ENCODE data around the gene MMP28. TPM values are rescaled to one million over a fixed set of nuclear protein-coding genes. Genes with fewer than 3 reads are reported as not detected.
A peak's percentile ranks its signal among the peaks of the same experiment; 100 is the strongest.
"Not testable (repeated sequence)": the region's sequence is repeated elsewhere in the genome, so short reads cannot be mapped to it uniquely, and the experiment has no call there.

Gene MMP28
- polyA plus RNA-seq, 3 donors = 1.4 to 1.5 (median 1.4) TPM

DNA sequence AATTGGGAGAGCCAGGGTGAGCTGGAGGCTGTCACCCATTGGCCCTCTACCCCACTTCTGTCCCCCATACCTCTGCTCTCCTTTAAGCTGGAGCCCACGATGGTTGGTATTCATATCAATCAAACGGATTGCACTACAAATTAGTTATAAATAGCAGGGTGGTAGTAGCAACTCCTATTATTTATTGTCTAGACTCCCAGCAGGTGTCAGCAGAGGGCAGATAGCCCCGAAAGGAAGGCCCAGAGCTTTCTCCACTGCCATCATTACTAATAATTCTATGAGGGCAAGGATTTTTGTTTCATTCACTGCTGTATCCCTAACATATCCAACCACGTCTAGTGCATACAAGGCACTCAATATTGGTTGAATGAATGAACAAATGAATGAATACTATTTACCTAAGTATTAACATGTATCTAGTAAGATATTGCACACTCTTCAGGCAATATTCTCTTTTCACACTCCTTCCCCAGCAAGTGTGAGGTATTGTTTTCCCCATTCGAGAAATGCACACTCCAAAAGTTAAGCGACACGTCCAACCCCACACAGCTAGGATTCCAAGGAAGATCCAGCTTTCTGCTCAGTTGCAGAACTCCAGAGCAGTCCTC lies 28.4 kb downstream of the MMP28 start:
- no peak for DNase-seq (ENCODE audit: low read depth in 3 of 3, low spot score in 2 of 3)

DNA sequence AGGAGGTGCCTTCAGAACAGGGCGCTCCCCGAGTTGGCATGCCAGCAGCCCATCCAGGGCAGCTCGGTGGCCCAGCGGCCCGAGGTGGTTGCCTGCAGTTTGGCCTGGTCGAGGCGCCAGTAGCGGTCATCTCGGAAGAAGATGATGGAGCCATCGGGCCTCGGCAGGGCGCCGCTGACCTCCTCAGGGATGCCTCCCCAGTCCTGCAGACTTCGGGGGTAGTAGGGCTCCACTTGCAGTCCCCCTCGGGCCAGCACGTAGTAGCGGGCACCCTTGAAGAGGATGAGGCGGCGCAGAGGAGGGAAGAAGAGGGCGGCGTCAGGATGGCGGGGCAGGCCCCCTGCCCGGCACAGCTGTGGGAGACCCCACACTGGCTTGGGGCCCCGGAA lies 29.0 kb downstream of the MMP28 start:
- no peak for DNase-seq (ENCODE audit: low read depth in 3 of 3, low spot score in 2 of 3)

- no peak for DNase-seq (ENCODE audit: low read depth in 3 of 3, low spot score in 2 of 3)
Observed at GRCh38 chr17:35765756-35766488, 29.5 kb downstream of the MMP28 start.

GRCh38 chr17:35765086-35765710 lies 30.2 kb downstream of the MMP28 start:
- DNase-seq (ENCODE audit: low read depth in 3 of 3, low spot score in 2 of 3) = no peak

DNA sequence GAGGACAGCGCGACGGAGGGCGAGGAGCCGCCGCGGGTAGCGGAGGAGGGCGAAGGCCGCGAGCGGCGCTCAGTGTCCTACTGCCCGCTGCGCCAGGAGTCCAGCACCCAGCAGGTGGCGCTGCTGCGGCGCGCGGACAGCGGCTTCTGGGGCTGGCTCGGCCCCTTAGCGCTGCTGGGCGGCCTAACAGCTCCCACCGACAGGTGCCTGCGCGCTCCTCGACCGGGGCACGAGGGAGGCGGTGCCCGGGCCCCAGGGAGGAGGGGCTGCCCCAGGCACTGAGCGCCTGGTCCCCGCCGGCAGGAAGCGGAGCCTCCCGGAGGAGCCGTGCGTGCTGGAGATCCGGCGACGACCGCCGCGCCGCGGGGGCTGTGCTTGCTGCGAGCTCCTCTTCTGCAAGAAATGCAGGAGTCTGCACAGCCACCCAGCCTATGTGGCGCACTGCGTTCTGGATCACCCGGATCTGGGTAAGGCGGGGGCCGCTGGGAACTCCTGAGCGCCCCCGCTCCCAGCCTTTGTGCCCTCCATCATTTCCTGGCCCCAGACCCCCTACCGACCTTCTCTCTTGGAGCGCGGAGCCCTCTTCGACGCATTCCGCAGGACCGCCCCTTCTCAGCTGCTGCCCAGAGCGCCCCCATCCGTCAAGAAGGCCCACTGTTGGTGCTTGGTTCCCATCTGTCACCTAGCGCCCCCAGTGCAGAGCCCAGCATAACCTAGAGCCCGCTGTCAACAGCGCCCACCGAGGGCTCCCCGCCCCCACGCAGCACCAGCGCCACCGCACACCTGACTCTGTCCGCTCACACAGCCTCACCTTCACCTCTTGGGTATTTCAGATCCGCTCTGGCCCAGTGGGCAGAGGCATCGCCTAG lies 31.1 kb downstream of the MMP28 start:
- DNase-seq (ENCODE audit: low read depth in 3 of 3, low spot score in 2 of 3) = peak; percentile 74 to 85 (median 78)

DNA sequence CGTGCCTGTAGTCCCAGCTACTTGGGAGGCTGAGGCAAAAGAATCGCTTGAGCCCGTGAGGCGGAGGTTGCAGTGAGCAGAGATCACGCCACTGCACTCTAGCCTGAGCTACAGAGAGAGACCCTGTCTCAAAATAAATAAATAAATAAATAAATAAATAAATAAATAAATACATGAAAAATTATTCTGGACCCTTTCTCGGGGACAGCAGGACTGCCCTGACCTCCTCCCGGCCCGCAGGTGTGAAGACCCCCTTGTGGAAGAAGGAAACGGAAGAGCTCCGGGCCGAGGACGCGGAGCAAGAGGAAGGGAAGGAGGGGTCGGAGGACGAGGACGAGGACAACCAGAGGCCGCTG lies 31.7 kb downstream of the MMP28 start:
- DNase-seq (ENCODE audit: low read depth in 3 of 3, low spot score in 2 of 3) = no peak

- no peak for DNase-seq (ENCODE audit: low read depth in 3 of 3, low spot score in 2 of 3)
Observed at GRCh38 chr17:35761601-35762000, 33.8 kb downstream of the MMP28 start.

DNA sequence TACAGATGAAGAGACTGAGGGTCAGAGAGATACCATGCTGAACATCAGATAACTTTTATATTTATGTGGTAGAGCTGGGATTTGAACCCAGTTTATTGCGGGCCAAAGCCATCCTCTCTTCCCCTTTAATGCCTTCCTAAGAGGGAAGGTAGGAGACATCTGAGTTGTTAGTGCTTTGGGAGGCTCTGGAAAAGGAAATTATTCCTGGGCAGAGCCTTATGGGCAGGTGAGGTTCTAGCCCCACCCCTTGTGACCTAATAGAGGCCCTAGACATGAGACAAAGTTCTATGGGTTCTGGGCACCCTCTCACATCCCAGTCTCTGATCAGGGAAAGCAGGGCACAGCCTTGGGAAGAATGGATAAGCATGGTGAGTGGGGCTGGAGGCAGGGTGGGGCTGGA lies 34.9 kb downstream of the MMP28 start, which contains the start of gene C17orf50:
Gene C17orf50 (plus strand): TSS at position 301 of the 400 bp plus-strand sequence. CDS start 55 bp downstream, at position 356.
- DNase-seq (ENCODE audit: low read depth in 3 of 3, low spot score in 2 of 3) = no peak

DNA sequence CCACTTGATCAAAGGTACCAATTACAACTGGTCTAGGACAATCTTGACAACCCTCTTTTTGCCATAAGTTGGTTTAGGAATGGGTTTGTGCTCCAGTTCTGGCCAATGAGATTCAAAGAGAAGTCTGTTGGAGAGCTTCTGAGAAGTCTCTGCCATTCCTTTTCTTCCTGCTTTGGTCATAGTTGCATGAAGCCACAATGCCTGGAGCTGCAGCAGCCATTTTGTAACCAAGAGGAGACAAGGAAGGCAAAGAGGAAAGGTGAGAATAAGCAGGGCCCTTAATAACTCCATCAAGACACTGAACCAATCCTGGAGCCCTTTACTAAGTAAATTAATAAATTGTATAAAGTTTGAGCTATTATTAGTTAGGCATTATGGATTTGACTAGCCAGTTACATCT lies 38.2 kb downstream of the MMP28 start:
- DNase-seq (ENCODE audit: low read depth in 3 of 3, low spot score in 2 of 3) = no peak

DNA sequence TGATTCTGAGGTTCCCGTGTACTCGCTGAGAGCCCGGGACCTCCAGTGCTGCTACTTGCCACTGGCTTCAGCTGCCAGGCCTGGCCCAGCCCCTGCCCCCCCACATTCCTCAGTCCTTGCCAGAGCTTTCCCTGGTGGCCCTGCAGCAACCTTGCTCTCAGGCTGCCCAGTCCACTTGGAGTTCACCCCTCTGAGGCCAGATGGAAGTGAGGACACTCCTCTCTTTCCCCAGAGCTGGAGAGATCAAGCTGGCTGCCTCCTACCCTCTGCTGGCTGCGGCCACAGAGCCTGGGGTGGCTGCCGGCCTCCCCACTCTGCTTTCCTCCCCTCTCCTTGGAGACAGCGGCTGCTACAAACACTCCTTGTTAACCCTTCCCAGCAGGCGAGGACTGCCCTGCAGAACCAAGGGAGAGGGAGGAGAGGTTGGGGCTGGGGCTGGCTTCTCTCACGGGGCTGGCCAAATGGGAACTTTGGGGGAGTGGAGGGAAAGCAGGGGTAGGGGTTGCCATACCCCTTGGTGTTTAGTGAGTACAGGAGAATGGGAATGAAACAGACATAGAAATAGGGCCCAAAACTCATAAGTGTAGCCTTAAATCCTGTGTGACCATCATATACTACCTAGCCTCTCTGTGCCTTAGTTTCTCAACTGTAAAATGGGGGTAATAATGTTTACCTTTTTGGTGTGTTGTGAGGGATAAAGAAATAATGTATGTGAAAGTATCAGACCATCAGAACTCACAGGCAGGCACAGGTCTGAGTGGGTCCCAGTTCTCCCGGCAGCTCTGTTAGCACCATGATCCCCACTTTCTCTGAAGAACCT lies 42.3 kb downstream of the MMP28 start, which contains the start of gene GAS2L2:
Gene GAS2L2 (minus strand): TSS at position 295 of the 820 bp plus-strand sequence. CDS start 389 bp downstream, outside the sequence.
- DNase-seq (ENCODE audit: low read depth in 3 of 3, low spot score in 2 of 3) = no peak

- no peak for DNase-seq (ENCODE audit: low read depth in 3 of 3, low spot score in 2 of 3)
Observed at GRCh38 chr17:35752471-35752870, 43.0 kb downstream of the MMP28 start.

DNA sequence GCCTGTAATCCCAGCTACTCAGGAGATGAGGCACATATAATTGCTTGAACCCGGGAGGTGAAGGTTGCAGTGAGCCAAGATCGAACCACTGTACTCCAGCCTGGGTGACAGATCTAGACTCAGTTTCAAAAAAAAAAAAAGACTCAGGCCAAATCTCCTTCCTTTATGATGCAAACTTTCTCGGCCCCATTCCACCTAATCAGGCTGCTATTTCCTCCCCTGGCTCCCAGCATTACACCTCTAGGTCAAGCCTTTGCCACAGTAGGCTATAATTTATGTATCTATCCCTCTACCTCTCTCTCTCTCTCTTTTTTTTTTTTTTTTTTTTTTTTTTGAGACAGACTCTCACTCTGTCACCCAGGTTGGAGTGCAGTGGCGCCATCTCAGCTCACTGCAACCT lies 43.9 kb downstream of the MMP28 start:
- DNase-seq (ENCODE audit: low read depth in 3 of 3, low spot score in 2 of 3) = not testable (repeated sequence)

DNA sequence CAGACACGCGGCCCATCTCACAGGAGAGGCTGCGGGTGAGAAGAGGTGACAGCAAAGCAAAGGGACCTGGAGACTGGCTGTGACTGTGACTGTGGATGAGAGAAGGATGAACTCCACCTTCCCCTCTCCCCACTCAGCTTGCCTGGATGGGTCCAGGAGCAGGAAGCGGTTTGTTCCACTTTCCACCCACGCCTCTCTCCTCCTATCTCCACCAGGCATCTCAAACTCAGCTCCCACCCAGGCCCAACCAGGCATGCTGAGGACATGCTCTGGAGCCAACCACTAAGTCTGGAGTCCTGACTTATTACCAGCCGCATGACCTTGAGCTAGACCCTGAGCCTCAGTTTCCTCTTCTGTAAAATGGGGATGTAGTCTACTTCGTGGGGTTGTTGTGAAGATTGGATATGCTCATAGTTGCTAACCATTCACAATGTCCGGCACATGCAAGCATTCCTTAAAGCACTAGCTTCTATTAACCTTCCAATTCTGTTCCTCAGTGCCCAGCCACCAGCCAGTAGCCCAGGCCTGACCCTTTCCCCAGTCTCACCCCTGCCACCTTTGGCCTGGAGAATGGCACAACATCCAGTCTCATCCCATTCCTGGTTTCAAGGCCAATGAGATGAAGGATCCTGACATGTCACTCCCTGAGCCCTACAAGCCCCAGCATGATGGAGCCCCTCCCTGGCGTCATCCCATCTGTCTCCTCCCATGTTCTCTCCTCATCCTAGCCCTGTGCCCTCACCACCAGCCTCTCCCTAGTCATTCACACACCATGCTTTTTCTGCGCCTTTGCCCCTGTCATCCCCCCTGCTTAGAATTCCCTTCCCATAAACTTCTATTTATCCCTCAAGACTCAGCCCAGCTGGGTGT lies 44.7 kb downstream of the MMP28 start:
- no peak for DNase-seq (ENCODE audit: low read depth in 3 of 3, low spot score in 2 of 3)

DNA sequence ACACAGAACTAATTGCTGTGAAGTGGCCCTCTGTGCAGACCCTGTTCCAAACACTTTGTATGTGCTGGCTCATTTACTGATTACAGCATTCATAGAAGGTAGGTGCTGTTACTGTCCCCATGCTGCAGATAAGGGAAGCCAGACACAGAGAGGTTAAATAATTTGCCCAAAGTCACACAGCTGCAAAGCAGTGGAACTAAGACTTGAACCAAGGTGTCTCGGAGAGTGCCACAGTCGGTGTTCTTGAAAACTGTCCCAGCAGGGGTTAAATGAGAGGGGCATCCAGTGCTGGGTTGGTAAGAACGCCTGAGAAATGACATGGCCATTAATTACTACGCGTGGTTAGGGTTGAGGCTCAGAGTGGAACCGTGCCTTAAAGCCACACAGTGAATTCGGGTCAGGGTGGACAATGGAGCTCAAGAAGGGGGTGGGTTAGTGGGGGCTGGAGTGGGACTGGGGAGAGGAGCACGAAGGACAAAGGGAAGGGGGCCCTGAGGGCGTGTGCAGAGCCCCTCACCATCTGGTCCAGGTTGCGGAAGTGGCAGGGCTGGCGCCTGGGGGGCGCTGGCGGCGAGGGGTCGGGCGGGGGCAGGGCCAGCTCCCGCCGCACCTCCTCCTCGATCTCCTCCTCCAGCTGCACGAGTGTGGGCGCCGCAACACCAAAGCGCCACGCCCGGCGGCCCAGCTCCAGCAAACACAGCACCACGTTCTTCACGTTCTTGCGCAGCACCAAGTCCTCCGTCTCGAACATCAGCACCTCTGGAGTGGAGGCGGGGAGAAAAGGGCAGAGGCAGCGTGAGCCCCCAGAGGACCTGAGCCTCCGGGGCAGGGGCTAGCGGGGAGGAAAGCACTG lies 45.7 kb downstream of the MMP28 start:
- no peak for DNase-seq (ENCODE audit: low read depth in 3 of 3, low spot score in 2 of 3)

DNA sequence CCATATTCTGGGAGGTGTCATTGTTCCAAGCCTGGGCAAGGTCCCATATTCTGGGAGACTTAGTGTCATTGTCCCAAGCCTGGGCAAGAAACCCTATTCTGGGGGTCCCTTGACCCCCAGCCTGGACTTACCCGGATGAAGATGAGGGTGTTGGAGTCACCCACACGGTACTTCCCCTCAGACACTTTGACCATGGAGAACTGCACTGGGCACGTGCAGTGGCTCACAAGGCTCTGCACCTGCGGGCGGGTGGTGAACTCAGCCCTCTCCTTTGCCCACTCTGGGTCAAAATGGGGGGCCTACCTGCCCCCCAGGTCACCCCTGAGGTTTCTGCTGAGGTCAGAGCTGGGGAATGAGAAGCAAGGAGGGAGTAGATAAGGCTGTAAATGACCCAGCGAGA lies 46.5 kb downstream of the MMP28 start:
- DNase-seq (ENCODE audit: low read depth in 3 of 3, low spot score in 2 of 3) = no peak

- DNase-seq (ENCODE audit: low read depth in 3 of 3, low spot score in 2 of 3) = no peak
Observed at GRCh38 chr17:35748341-35748841, 47.0 kb downstream of the MMP28 start.

GRCh38 chr17:35747540-35748017 lies 47.9 kb downstream of the MMP28 start:
- peak in 2 of 3 donors; percentile 55 to 59 for DNase-seq (ENCODE audit: low read depth in 3 of 3, low spot score in 2 of 3)

All from right renal cortex interstitium (tissue), 3 donors.